H54 (cell line): ENCODE measurements around the gene NES.
"Not testable (repeated sequence)": the region's sequence is repeated elsewhere in the genome, so short reads cannot be mapped to it uniquely, and the experiment has no call there.

Experiments used
- DNase-seq: peaks from one replicate; pipeline ENCODE4 v3.0.0; 2011; ENCODE audit warnings: low spot score, mixed read lengths; ENCODE audit not compliant: insufficient read length
- FAIRE-seq: peaks from 3 replicates; lab custom pipeline; 2011; peaks lifted over from hg19 to GRCh38; lab: Jason Lieb, UNC
- POLR2A ChIP-seq: IDR thresholded peaks from 2 replicates; pipeline ENCODE4 v1.6.1; 2011; ENCODE audit warnings: low read depth, mild to moderate bottlenecking, low read length

Gene NES

DNA sequence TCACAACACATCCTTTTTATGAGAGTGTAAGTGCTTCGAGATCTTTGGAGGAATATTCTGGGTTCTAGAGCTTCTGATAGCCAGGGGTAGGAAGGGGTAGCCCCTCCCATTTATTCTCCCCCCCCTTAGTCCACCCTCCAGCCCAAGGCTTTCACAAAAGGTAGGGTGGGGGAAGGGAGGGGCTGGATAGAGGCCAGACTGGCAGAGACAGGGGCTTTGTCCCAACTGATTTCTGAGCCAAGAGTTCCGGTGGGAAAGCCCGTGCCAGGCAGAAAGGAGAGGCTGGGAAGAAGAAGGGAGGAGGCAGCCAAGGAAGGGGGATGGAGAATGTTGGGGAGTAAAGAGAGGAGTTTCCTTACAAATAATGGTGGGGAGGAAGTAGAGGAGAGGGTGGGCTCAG is 32.2 kb downstream of the NES start:
- no peak for TF ChIP-seq POLR2A
- DNase-seq (no peak), FAIRE-seq (no peak)

DNA sequence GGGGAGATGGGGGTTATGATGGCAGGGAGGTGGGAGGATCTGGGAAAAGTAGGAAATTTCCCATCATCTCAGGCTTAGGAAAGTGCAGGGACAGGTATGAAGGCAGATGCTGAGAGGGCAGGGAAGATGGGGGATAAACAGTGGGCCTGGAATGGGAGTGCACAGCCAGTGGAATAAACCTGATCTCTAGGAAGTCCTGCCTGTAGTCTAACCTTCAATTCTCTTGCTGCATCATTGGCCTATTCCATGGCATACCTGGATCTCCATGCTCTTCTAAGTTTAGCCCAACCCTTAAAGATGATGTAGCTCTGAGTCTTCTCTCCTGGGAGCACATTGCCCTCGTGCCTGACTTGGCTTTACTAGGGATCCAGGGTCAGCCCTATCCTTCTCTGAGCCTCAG is 32.6 kb downstream of the NES start:
- FAIRE-seq (no peak), DNase-seq (no peak)
- TF ChIP-seq POLR2A = no peak

DNA sequence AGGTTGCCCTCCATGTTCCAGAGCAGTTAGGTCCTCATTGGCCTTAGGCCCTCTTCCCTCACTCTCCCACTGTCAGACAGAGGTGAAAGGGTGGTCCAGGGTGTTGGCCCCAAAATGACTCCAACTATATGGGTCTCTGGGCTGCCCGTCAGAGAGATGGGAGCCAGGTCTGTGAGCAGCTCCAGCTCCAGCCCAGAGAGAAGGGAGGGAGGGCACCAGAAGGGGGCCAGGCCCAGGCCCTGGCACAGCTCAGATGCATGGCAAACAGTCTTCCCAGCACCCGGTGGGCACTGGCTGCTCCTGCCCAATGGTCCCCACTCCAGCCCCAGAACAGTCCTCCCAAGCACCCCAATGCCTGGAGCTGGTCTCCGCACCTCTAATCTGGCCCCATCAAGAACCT is 33.1 kb downstream of the NES start:
- DNase-seq (no peak), FAIRE-seq (no peak)
- TF ChIP-seq POLR2A = no peak

DNA sequence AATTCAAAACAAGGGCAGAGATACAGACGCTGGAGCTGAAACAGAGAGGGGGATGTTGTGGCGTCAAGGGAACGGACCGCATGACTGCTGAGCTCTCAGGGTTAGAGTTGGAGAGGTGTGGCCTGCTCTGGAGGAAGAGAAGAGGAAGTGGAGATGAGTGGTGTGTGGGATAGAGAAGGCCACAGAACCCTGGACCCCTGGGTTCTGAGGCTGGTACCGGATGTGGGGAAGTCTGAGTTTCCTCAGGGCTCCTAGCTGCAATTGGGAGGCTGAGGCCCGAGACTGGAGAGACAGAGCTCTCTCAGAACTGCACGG is 33.5 kb downstream of the NES start:
- DNase-seq (no peak), FAIRE-seq (no peak)
- no peak for TF ChIP-seq POLR2A

DNA sequence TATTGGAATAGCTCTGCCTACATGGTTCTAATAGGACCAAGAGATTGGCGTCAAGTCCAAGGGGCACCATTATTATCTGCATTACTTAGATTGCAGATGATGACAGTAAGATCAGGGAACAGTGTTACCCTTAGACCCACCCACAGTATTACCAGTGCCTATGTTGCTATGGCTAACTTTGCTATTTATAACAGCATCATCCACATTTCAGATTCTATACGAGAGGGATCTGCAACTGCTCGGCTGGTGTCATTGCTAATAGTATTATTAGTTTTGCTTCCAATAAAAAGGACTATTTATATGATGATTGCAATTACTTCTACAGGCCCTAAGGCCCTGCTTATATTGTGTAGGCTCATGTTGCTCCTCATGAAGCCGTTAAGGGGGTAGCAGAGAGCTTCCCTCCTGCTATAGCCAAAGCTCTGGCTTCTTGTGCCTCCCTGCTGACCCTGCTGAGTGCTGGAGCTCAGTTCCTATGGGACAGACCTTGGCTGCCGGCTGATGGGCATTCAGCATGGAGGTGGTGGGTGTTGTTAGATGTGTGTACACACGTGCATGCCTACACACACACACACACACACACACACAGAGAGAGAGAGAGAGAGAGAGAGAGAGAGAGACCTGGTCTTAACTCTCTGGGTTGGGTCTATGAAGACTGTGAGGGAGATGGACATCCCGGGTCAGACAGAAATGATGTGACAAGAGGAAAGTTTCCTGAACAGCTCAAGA is 34.0 kb downstream of the NES start:
- FAIRE-seq = no peak
- no peak for TF ChIP-seq POLR2A

DNA sequence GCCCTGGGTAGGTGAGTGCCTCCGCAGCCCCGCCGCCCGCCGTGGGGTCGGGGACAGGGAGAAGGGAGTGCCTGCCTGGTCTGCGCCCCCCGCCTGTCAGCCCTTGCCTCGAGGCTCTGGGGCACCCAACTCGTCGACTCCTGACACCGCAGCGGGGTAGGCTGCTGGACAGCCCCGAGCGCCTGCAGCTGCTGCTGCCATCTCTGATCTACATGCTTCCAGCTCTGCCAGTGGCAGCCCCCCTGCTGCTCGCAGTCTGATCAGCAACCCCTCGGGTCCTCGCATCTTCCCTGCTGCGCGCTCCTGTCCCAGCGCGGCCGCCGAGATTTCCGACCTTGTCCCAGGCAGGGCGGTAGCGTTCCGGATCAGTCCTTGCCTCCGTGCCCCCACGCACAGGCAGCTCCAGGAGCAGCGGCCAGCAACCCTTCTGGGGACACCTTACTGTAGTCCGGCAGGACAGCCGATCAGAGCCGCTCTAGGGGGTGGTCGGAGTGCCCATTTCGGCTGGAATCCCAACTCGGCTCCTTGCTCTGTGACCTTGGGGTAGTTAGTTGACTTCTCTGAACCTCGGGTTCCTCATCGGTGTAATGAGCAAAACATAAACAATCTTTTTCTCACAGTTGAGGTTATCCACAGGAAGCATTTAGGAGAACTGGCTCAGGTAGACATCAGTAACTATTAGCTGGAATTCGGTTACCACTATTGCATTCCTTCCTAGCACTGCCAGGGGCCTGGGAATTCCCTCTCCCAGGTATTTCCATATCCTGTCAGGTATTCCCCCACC is 34.8 kb downstream of the NES start:
- no peak for FAIRE-seq
- no peak for TF ChIP-seq POLR2A
- DNase-seq = no peak

More for the DNA sequence above, 34.0 kb downstream of the NES start:
- DNase-seq = no peak

DNA sequence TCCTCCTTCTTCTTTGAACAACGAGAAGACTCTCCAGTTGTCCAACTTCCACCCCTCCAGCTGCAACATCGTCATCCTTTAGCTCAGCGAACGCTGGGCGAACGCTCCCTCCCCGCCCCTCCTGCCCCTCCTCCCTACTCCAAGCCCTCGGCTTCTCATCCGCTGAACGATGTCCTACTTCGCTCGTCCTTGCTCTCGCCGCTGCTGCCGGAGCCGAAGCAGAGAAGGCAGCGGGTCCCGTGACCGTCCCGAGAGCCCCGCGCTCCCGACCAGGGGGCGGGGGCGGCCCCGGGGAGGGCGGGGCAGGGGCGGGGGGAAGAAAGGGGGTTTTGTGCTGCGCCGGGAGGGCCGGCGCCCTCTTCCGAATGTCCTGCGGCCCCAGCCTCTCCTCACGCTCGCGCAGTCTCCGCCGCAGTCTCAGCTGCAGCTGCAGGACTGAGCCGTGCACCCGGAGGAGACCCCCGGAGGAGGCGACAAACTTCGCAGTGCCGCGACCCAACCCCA is 35.4 kb downstream of the NES start, which contains the start of gene BCAN:
TSS of gene BCAN (plus strand) at position 357 of the 504 bp plus-strand sequence. CDS start 3,938 bp downstream, outside the sequence.
- DNase-seq = no peak
- TF ChIP-seq POLR2A = no peak
- FAIRE-seq = no peak

DNA sequence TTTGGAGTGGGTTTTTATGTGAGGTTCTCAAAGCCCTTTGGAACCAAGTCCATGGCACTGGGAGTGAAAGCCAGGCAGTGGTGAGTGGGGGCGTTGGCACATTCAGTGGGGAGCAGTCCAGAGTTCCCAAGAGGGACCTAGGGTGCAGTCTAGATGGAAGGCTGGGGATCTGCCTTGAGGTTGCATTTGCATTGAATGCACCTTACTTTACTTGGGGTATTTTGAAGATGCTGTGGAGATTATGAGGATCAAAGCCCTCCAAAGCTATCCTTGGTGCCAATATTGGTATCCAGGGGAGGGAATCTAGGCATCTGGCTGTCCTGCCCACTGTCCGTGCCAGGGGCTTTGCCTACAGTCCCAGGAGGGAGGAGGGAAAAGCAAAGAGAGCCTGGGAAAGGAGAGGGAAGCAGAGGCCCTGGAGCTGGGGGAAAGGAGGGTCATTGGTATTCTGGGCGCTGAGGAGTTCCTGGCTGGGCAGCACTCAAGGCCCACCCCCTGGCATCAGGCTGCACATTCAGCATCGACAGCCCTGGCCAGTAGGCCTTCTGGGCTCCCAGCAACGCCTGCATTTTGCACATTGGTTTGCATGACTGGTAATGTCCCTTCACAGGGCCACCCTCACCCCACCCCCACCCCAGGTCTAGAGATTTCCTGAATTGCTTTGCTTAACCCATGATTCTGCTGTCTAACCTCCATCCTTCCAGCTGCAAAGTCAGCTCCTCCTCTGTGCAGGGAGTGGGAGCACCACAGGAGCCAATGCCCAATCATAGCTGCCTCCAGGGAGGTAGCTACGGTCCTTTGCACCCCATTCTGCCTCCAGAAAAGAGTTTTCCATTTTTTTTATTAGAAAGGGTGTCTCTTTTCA is 36.1 kb downstream of the NES start:
- FAIRE-seq (no peak), DNase-seq (no peak)
- TF ChIP-seq POLR2A = no peak

GRCh38 chr1:156639601-156640101 is 37.6 kb downstream of the NES start:
- peak; percentile 87 for DNase-seq
- no peak for TF ChIP-seq POLR2A
- no peak for FAIRE-seq

DNA sequence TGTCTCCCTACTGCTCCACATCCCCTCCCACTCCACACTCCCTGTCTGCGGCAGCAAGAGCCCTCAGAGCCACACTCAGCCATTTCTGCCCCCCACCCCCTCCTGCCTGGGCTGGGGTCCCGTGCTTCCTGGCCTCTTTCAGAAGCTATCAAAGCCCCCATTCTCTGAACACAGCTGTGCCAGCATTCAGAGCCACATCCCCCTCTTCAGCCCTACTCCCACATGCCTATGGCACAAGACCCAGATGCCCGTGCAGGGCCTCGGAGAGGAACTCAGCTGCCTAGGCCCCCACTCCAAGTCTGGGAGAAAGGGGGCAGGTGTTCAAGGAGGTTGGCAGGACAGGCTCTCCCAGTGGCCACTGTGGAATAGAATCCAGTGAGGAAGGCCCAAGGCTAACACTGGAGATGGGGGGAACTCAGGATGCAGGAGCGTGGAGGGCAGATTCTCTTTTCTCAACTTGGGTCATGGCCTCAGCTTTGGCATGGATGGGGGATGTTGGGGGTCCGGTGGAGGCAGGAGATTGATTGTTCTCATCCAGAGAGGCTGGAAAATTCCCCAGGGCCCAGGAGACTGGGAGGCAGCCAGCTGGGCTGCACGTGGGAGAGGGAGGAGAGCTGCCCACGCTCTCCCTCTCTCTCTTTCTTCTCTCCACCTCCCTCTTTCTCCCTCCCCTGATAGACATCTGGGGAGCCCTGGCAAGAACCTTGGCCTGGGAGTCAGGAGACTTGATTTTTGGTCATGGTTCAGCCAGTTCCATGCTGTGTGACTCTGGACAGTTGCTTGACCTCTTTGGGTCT is 38.8 kb downstream of the NES start:
- TF ChIP-seq POLR2A = no peak
- DNase-seq (no peak), FAIRE-seq (no peak)

DNA sequence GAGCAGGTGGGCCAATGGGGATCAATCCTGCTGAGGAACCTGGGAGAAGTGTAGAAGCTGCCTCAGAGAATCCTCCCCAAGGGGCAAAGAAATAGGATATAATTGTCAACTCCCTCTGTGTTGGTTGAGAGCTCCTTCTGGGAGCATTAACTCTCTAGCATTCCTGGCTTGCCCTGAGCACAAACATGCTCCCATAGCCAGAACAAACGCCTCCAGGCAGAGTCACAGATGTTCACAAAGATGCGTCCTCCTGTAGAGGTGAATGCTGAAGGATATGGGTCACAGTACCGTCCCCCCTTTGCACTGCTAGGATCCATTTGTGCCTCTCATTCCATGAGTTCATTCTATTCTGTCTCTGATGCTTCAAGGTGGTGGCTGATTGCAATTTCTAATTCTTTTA is 44.9 kb downstream of the NES start:
- DNase-seq (no peak), FAIRE-seq (no peak)
- TF ChIP-seq POLR2A = no peak

DNA sequence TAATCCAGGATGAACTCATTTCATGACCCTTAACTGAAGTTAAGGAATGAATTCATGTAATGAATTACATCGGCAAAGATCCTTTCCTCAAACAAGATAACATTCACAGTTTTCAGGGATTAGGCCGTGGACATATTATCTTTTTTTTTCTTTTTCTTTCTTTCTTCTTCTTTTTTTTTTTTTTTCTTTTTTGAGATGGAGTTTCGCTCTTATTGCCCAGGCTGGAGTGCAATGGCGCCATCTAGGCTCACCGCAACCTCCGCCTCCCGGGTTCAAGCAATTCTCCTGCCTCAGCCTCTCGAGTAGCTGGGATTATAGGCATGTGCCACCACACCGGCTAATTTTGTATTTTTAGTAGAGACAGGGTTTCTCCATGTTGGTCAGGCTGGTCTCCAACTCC is 46.1 kb downstream of the NES start:
- FAIRE-seq, DNase-seq: not testable (repeated sequence)
